HG03175 (cell line): ENCODE results near the gene ADGRF3.
"Not testable (repeated sequence)": the region's sequence is repeated elsewhere in the genome, so short reads cannot be mapped to it uniquely, and the experiment has no call there.

Experiments
- ATAC-seq: cut with Tn5 transposase; IDR thresholded peaks from one replicate; pipeline ENCODE4 v1.9.1; 2021; ENCODE audit warnings: mild to moderate bottlenecking, moderate library complexity; ENCODE audit not compliant: unreplicated experiment

Gene ADGRF3

GRCh38 chr2:26318950-26319349 lies 27.6 kb downstream of the ADGRF3 start:
- no peak for ATAC-seq

- no peak for ATAC-seq
Measured at GRCh38 chr2:26317377-26318105, 29.0 kb downstream of the ADGRF3 start.

GRCh38 chr2:26316845-26317244 lies 29.7 kb downstream of the ADGRF3 start:
- ATAC-seq, result no peak

- no peak for ATAC-seq
Measured at GRCh38 chr2:26316041-26316440, 30.5 kb downstream of the ADGRF3 start.

GRCh38 chr2:26314243-26314642 lies 32.3 kb downstream of the ADGRF3 start:
- ATAC-seq, result no peak

- no peak for ATAC-seq
Measured at GRCh38 chr2:26313446-26313845, 33.1 kb downstream of the ADGRF3 start.

DNA sequence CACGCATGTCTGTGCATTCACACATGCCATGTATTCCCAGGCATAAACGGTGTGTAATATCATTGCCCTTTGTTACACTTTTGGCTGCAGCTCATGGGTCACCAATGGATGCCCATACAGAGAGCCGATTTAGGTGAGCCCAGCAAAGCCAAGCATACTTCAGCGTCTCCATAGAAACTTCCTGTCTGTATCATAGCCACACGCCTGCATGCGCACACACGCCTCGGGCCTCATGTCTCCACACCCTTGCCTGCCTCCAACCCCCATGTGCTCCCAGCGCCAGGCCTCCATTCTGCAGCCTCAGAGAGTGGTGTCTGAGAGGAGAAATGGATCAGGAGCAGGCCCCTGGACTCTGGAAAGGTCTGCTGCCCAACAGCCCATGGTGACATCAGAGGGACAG lies 34.1 kb downstream of the ADGRF3 start:
- ATAC-seq, result no peak

- ATAC-seq, result no peak
Measured at GRCh38 chr2:26309921-26310320, 36.7 kb downstream of the ADGRF3 start.

DNA sequence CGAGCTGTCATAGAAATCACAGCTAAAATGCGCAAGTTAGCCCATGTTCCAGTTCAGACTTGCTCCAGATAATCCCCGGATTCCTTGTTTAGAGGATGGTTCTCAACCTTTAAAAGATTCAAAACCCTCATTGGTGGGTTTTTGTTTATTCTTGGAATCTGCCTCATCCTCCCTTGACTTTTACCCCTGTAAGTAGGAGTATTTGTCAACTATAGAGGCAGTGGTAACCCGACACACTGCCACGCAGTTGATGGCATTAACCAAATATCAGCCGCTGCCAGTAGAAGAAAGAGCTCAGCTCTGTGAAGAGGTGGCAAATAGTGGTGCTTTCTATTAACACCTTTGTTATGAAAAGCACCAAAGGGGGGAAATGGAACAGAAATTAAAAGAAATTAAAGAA lies 41.0 kb downstream of the ADGRF3 start:
- no peak for ATAC-seq

- not testable (repeated sequence) for ATAC-seq
Measured at GRCh38 chr2:26305094-26305493, 41.5 kb downstream of the ADGRF3 start.

- no peak for ATAC-seq
Measured at GRCh38 chr2:26302846-26303245, 43.7 kb downstream of the ADGRF3 start.

GRCh38 chr2:26300234-26300925 lies 46.2 kb downstream of the ADGRF3 start:
- no peak for ATAC-seq

DNA sequence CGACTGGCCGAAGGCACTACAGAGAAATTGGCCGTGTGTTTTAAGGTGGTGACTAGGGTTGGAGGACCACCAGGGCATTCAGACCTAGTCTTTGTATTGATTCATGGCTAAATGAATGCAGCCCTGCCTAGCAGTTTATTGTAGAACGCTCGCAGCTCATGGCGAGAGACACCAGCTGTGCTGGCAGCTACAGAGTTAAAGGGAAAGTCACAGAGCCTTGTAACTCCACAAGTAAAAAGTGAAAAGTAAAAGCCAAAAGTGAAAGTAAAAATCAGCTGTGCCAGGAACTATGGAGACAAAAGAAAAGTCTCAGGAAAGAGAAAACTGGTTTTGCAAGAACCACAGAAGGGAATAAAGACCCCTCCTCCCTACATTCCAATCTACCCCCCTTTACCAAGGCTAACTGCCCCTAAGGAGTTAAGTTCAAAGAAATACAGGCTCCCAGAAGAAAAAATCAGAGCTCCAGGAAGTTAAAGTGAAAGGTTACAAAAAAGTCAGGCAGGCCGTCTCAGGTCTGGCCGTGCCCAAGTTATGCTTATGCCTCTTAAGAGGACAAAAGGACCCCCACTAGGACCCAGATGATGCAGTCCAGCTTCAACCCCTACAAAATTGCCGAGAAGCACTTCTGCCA lies 47.0 kb downstream of the ADGRF3 start:
- ATAC-seq, result no peak

DNA sequence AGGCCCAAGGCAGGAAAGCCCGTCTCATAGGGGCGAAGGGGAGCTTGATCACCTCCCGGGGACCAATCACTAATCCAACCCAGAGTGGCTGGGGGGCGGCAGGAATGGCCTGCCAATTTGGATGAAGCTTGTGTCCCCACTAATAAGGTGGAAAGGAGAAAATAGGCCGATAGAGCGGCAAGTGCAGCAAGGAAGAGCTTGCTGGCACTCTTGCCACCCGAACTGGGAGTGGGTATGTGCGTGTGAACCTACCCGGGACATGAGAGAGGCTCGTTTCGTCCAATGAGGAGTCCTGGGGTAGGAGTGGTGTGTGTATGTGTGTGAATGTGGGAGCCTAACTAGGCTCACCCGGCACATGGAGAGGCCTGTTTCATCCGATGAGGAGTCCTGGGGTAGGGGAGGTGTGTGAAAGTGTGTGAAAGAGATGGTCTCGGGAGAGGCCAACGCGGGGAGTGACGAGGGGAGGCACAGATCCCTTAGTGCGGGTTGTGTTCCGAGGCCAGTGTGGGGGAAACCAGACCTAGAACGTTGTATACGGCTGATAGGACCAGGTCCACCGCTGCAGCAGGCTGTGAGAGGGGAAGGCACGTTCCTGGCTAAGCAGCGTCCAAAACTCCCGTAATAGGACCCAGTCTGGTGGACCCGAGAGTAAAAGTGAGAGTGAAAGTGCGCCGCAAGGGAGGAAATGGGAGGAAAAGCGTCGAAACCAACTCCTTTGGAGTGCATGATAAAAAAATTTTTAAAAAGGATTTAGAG lies 47.8 kb downstream of the ADGRF3 start:
- ATAC-seq, result no peak

DNA sequence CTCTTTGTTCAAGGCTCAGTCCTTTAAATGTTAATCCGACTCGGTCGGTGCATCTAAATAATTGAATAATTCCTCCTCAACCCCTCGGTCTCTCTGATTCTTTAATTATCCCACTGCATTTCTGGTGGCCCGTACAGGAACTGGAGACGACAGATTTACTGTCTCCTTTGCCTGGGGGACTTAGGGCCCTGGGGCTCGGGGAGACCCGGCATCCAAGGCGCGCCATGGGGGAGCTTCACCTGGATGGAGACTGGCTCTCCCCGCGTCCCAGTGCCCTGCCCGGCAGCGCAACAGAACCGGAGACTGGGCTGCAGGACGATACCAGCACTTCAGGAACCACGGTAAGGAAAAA lies 48.3 kb downstream of the ADGRF3 start:
- no peak for ATAC-seq

DNA sequence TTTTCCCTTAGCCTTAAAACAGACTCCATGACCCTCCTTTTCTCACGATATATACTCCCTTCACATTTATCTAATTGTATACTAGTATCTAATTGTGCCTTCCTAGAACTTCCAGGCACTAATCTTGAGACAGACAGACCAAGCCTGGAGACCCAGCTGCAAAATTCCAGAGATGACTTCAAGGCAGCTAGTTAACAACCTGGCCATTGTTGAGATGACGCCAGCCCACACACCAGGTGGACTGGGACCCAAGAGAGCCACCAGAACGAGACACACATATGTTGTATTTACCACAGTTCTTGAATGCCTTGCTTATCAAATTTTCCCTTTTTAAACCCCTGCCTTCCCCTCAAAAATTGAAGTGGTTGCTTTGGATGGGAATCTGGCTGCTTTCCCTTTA lies 49.5 kb downstream of the ADGRF3 start:
- no peak for ATAC-seq

GRCh38 chr2:26295511-26295910 lies 51.1 kb downstream of the ADGRF3 start:
- ATAC-seq, result no peak

DNA sequence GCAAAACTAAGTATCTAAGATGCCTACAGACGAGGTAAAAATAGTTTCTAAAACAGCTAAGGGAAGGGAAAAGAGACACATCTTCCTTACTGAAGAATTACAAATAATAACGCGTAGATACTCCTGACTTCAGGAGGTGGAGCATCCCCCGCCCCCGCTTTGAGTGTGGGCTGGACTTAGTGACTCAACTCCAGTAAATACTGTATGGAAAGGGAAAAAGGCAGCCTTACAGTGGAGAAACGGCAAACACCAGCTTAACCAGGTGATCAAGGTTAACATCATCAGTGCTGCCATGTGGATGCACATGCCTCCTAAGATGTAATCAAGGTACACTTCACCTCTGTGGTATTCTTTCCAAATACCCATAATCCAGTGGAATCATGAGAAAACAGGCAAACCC lies 53.9 kb downstream of the ADGRF3 start:
- no peak for ATAC-seq

GRCh38 chr2:26290001-26290400 lies 56.6 kb downstream of the ADGRF3 start:
- ATAC-seq, result no peak

DNA sequence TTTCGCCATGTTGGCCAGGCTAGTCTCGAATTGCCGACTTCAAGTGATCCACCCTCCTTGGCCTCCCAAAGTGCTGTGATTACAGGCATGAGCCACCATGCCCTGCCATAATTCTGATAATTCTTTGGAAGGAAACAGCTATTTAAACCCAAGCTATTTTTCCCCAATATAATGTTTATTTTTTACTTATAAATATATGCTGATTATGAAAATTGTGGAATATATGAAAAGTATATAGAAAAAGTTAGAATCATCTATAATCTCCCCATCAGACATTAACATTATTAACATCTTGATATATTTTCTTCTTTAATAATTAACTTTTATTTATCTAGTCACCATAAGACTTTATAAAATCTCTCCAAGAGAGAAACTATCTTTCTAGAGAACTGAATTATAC lies 60.7 kb downstream of the ADGRF3 start:
- ATAC-seq, result no peak

DNA sequence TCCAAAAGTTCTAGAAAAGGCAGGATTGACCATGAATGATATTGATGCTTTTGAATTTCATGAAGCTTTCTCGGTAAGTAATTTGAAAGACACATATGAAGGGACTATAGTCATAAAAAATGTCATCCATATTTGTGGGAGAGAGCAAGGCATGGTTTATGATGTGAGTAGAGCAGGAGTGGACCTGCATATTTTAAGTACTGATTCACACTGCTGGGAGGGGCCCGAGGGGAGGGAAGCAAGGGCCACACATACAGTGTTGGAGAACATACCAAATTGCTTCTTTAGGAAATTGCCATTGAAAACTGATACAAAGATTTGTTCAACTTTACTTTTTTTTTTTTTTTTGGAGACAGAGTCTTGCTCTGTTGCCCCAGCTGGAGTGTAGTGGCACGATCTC lies 62.5 kb downstream of the ADGRF3 start:
- ATAC-seq, result no peak

DNA sequence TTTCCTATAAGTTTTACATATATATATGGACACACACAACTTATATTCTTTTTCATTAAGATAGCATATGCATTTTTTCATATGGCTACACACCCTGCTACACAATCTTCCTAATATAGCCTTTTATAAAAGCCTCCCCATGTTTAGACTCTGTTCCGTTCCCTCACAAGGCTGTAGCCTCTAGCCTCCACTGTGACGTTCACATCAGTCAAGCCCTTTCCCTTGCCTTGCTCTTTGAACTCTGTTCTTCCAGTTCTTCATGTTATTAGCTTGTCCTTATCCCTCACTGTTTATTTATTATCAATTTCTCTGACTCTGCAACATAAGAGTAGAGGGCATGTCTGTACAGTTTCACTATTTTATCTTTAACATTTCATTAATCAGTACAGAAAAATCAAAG lies 63.0 kb downstream of the ADGRF3 start:
- no peak for ATAC-seq
